Aorta (tissue), 5 donors: ENCODE results near the gene ZNF343. TPM values are rescaled to one million over a fixed set of nuclear protein-coding genes. Genes with fewer than 3 reads are reported as not detected.
"Not testable (repeated sequence)": the region's sequence is repeated elsewhere in the genome, so short reads cannot be mapped to it uniquely, and the experiment has no call there.

Experiments used
- ATAC-seq: fragments of 200-7000 bp; cut with Tn5 transposase; one replicate; pipeline ENCODE4 v1.9.1; 2022; ENCODE audit warnings: moderate library complexity; ENCODE audit not compliant: low FRiP score
- DNase-seq, 2 donors: peaks; one replicate each; pipeline ENCODE4 v3.0.0-alpha.2; 2020
- H3K27ac ChIP-seq, 2 donors: one replicate each; pipeline ENCODE4 v1.5.1; 2013; ENCODE audit warnings: low read length in 2 of 2, mild to moderate bottlenecking in 2 of 2, moderate library complexity in 2 of 2, control low read depth in 1 of 2, inconsistent platforms in 1 of 2, low read depth in 1 of 2
- H3K27me3 ChIP-seq, 2 donors: one replicate each; pipeline ENCODE4 v1.6.1; 2013; ENCODE audit warnings: control low read depth in 1 of 2, low read length in 1 of 2, mild to moderate bottlenecking in 1 of 2, moderate library complexity in 1 of 2; ENCODE audit not compliant: insufficient read depth in 2 of 2, control insufficient read depth in 1 of 2
- H3K36me3 ChIP-seq, 2 donors: one replicate each; pipeline ENCODE4 v1.6.1; 2013; ENCODE audit warnings: control low read depth in 1 of 2, low read length in 1 of 2, mild to moderate bottlenecking in 1 of 2; ENCODE audit not compliant: insufficient read depth in 2 of 2, control insufficient read depth in 1 of 2
- H3K4me1 ChIP-seq, 2 donors: one replicate each; pipeline ENCODE4 v1.6.1; 2013; ENCODE audit warnings: low read length in 2 of 2, control low read depth in 1 of 2, mild to moderate bottlenecking in 1 of 2, moderate library complexity in 1 of 2; ENCODE audit not compliant: insufficient read depth in 2 of 2, control insufficient read depth in 1 of 2
- H3K4me3 ChIP-seq, 2 donors: one replicate each; pipeline ENCODE4 v1.5.1; 2013; ENCODE audit warnings: low read length in 2 of 2, control low read depth in 1 of 2, mild to moderate bottlenecking in 1 of 2
- H3K9me3 ChIP-seq: one replicate; pipeline ENCODE4 v1.6.1; 2013; ENCODE audit warnings: mild to moderate bottlenecking, low read length; ENCODE audit not compliant: control insufficient read depth
- WGBS, 2 donors: extraction: QIAGEN DNeasy Blood & Tissue Kit; methylation state at CpG; one replicate each; pipeline ENCODE4 v1.1.7; 2013; 5-methylcytosine and 5-hydroxymethylcytosine counted together
- intact Hi-C, 2 donors: fragments of 100-400 bp; cut with DNase I; formaldehyde crosslinking; loops; one replicate each; pipeline versions ENCODE4 v1.14.2 to v1.15.0; 2022
- polyA plus RNA-seq, 2 donors: library from polyadenylated mRNA; stranded (reverse); fragments of 200-250 nt; gene quantifications; one replicate each; pipeline ENCODE4 v1.2.3, GENCODE V29; 2013
- total RNA-seq, 2 donors: library from RNA; stranded (reverse); fragmentation: NEBNext Ultra II Directional; extraction: Animal tissue kit (Norgen Biotek cat#: 25700); gene quantifications; one replicate each; pipeline ENCODE4 v1.2.1, GENCODE V29; 2021
- donor health status: healthy with polysubstance abuse.
- donor health status: Bipolar disorder and iron deficiency.
- donor health status: DM: no; HTN: no; CAD: no.
- donor health status: DM: no; HTN: no; CAD: no.
- donor health status: DM: yes; HTN: yes; CAD: no.

Gene ZNF343
- total and polyA plus RNA-seq, 4 donors = 5.3 to 15.0 (median 11.8) TPM

GRCh38 chr20:2502808-2503384, 5.8 kb downstream of the ZNF343 start:
- H3K27me3 ChIP-seq, H3K9me3 ChIP-seq, H3K4me3 ChIP-seq, H3K27ac ChIP-seq, DNase-seq, ATAC-seq, H3K36me3 ChIP-seq, intact Hi-C loops, H3K4me1 ChIP-seq: not testable (repeated sequence)
- WGBS, 2 donors = 98 to 100% methylated on average over 2 of the region's 2 CpGs

DNA sequence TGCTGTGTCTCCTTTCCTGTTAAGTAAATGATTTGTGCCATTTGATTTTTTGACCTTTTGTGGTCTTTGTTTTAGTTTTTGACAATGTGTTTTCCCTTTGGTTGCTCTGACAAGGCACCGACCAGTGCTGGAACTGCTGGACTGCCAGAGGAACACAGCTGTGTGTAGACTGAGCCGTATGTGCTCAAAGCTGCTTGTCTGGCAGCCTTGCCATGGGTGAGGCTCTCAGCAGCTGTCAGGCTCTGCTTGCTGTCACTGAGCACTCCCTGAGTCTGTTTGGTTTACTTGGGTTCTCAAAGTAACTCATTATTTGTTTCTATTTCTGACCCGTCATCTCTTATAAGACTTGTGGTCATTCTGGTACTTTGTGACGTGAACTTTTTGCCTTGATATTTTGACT, 23.1 kb downstream of the ZNF343 start:
- H3K4me3 ChIP-seq = no peak overlapping the region
- ATAC-seq (no peak), DNase-seq (no peak)
- intact Hi-C loops = no loop called here
- no peaks in the 10 kb centered on the region for H3K9me3 ChIP-seq
- H3K27me3 ChIP-seq = no peaks in the 10 kb centered on the region
- H3K4me1 ChIP-seq = no peaks in the 10 kb centered on the region
- WGBS, 2 donors = 72 to 78% methylated on average over 4 of the region's 4 CpGs
- H3K36me3 ChIP-seq = peaks cover 7 to 18% of the 10 kb centered on the region in 2 donors
- H3K27ac ChIP-seq = no peak overlapping the region

DNA sequence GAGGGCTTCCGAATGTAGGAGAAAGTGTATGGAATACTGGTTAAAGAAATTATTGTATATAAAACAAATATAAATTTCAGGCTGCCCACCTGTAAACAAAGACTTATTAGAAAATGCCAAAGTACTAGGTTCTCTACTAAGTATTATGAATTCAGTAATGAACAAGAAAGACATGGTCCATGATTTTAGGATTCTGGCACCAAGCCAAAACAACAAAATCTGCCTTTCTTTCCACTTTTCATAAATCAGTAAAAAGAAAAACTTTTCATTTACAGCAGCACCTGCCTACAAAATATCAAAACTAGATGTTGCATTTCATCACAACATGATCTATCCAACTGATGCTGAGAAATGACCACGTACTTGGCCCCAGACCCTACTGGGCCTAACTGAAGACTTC, 23.6 kb downstream of the ZNF343 start:
- ATAC-seq (no peak), DNase-seq (no peak)
- no peak overlapping the region for H3K4me3 ChIP-seq
- H3K9me3 ChIP-seq = no peaks in the 10 kb centered on the region
- peaks cover 9 to 18% of the 10 kb centered on the region in 2 donors for H3K36me3 ChIP-seq
- no peak overlapping the region for H3K27ac ChIP-seq
- 92 to 97% methylated on average over 2 of the region's 2 CpGs for WGBS, 2 donors
- no peaks in the 10 kb centered on the region for H3K4me1 ChIP-seq
- intact Hi-C loops = no loop called here
- no peaks in the 10 kb centered on the region for H3K27me3 ChIP-seq

GRCh38 chr20:2483504-2483903, 25.2 kb downstream of the ZNF343 start:
- H3K27me3 ChIP-seq = no peaks in the 10 kb centered on the region
- WGBS, 2 donors = 95 to 96% methylated on average over 12 of the region's 12 CpGs
- no peak overlapping the region for H3K27ac ChIP-seq
- no peaks in the 10 kb centered on the region for H3K9me3 ChIP-seq
- peaks cover 9 to 18% of the 10 kb centered on the region in 2 donors for H3K36me3 ChIP-seq
- H3K4me3 ChIP-seq = no peak overlapping the region
- DNase-seq = no peak
- H3K4me1 ChIP-seq = no peaks in the 10 kb centered on the region
- no peak for ATAC-seq
- intact Hi-C loops = no loop called here

- Histone ChIP-seq H3K4me3 (no peak overlapping the region), H3K36me3 (peaks cover 9 to 18% of the 10 kb centered on the region in 2 donors), H3K4me1 (no peaks in the 10 kb centered on the region), H3K27ac (no peak overlapping the region), H3K9me3 (no peaks in the 10 kb centered on the region), H3K27me3 (no peaks in the 10 kb centered on the region)
- WGBS, 2 donors = 96 to 100% methylated on average over 2 of the region's 2 CpGs
- no peak for ATAC-seq
- no peak for DNase-seq
- intact Hi-C loops = no loop called here
Measured at GRCh38 chr20:2480381-2480780, 28.3 kb downstream of the ZNF343 start.

GRCh38 chr20:2476742-2477615, 31.7 kb downstream of the ZNF343 start:
- Histone ChIP-seq H3K27ac (no peak overlapping the region), H3K36me3 (peaks cover 2 to 9% of the 10 kb centered on the region in 2 donors), H3K4me1 (no peaks in the 10 kb centered on the region), H3K9me3 (no peaks in the 10 kb centered on the region), H3K27me3 (no peaks in the 10 kb centered on the region), H3K4me3 (no peak overlapping the region)
- no peak for DNase-seq
- intact Hi-C loops = loop anchor here (10.0 kb wide), 2 partner anchors 178 to 1362 kb away; partner anchors contain the start of genes NOP56 (in 1 of the 2) and PSMF1 (in 1 of the 2)
- ATAC-seq = no peak
- WGBS, 2 donors = 86 to 92% methylated on average over 5 of the region's 5 CpGs

DNA sequence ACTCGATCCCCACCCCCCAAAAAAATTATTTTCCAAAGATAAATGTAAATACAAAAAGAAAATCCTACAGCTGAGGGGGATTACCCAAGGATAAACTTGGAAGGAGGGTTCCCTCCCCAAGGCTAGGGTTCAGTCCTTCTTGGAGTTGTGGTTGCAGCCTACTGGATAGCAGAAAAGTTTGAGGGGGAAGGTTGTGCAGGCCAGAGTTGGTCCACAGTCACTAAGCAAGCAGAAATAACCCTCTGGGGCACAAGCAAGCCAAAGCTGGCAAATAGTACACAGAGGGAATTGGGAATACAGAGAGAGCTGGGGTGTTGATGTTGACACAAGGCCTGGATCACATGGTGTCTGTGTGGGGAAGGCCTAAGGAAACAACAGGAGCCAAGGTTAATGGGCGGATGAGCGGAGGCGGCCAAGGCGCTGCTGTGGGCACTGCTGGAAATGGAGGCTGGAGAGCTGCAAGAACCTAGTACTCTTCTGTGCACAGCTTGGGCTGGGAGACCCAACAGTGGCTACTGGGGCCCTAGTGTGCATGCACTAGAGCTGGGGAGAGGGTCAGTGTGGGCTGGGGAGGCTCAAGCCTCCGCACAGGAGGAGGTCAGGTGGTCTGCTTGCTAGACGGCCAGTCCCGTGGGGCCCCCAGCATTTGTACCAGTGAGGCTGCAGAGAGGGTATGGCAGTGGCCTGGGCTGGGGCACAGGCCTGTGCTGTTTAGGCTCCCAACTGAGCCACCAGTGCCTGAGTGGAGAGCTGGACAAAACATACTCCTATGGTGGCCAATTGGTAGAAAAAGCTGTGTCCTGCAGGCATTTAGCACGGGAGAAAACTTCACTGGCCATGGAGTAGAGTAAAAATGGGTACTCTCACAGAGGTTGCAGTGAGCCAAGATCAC, 32.6 kb downstream of the ZNF343 start:
- Histone ChIP-seq H3K4me1 (no peaks in the 10 kb centered on the region), H3K4me3 (no peak overlapping the region), H3K27me3 (no peaks in the 10 kb centered on the region), H3K9me3 (no peaks in the 10 kb centered on the region), H3K27ac (no peak overlapping the region), H3K36me3 (peaks cover 2 to 5% of the 10 kb centered on the region in 2 donors)
- WGBS, 2 donors = 90 to 94% methylated on average over 9 of the region's 9 CpGs
- peak in 1 of 2 donors; percentile 64 for DNase-seq
- ATAC-seq = no peak
- intact Hi-C loops = loop anchor here (10.0 kb wide), 2 partner anchors 179 to 1361 kb away; partner anchors contain the start of genes NOP56 (in 1 of the 2) and PSMF1 (in 1 of the 2)

DNA sequence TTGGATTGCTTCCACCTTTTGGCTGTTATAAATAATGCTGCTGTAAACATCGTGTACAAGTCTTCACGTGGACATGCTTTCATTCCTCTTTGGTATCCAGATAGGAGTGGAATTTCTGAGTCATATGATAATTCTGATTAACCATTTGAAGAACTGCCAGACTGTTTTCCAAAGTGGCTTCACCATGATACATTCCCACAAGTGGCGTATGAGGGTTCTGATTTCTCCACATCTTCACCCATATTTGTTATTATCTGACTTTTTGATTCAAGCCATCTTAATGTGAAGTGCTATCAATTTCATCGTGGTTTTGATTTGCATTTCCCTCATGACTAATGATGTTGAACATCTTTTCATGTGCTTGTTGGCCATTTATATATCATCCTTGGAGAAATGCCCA, 35.2 kb downstream of the ZNF343 start:
- Histone ChIP-seq H3K4me3 (no peak overlapping the region), H3K27ac (no peak overlapping the region), H3K9me3 (no peaks in the 10 kb centered on the region), H3K4me1 (no peaks in the 10 kb centered on the region), H3K27me3 (no peaks in the 10 kb centered on the region), H3K36me3 (peaks cover 0 to 2% of the 10 kb centered on the region in 2 donors)
- WGBS, 2 donors = 45 to 53% methylated on average over 4 of the region's 4 CpGs
- ATAC-seq (no peak), DNase-seq (no peak)
- intact Hi-C loops = loop anchor here (5.0 to 10.0 kb wide), 3 partner anchors 34 to 1359 kb away; partner anchors contain the start of genes ZNF343 (in 2 of the 2), NOP56 (in 1 of the 2) and PSMF1 (in 1 of the 2)
